ENCODE results near the gene CPLX3. TPM values are rescaled to one million over a fixed set of nuclear protein-coding genes. Genes with fewer than 3 reads are reported as not detected.

CPLX3 gene
- total RNA-seq, 4 donors from 2014 or later = not detected

- H3K9me3 ChIP-seq = no peaks in the 10 kb centered on the region
- TF ChIP-seq CTCF (IDR thresholded peaks at IDR 0.05) (no peak), POLR2A (IDR thresholded peaks at IDR 0.05) (no peak)
- H3K36me3 ChIP-seq = peaks cover 0 to 50% (median 0%) of the 10 kb centered on the region in 3 donors
- no peak overlapping the region for H3K4me3 ChIP-seq
- H3K27ac ChIP-seq = peak overlapping the region in 1 of 4 donors; percentile 92
- no peaks in the 10 kb centered on the region for H3K27me3 ChIP-seq
- peaks cover 0 to 24% (median 15%) of the 10 kb centered on the region in 4 donors for H3K4me1 ChIP-seq
- no peak for DNase-seq
These were observed 19.2 kb downstream of the CPLX3 start for GRCh38 chr15:74845581-74845980.

- H3K9me3 ChIP-seq = no peaks in the 10 kb centered on the region
- no peak overlapping the region for H3K4me3 ChIP-seq
- no peaks in the 10 kb centered on the region for H3K27me3 ChIP-seq
- H3K27ac ChIP-seq = no peak overlapping the region
- no peak for TF ChIP-seq POLR2A (IDR thresholded peaks at IDR 0.05)
- TF ChIP-seq CTCF (IDR thresholded peaks at IDR 0.05) = no peak
- H3K4me1 ChIP-seq = peaks cover 0 to 16% (median 11%) of the 10 kb centered on the region in 4 donors
- H3K36me3 ChIP-seq = peaks cover 0 to 68% (median 0%) of the 10 kb centered on the region in 3 donors
- no peak for DNase-seq
These were observed 21.0 kb downstream of the CPLX3 start for GRCh38 chr15:74847432-74847831.

GRCh38 chr15:74850393-74850792, 24.0 kb downstream of the CPLX3 start:
- no peak for TF ChIP-seq CTCF (IDR thresholded peaks at IDR 0.05)
- no peak for TF ChIP-seq POLR2A (IDR thresholded peaks at IDR 0.05)
- peak in 1 of 3 donors; percentile 68 for DNase-seq
- H3K36me3 ChIP-seq = peaks cover 0 to 84% (median 0%) of the 10 kb centered on the region in 3 donors

GRCh38 chr15:74851960-74852359, 25.5 kb downstream of the CPLX3 start:
- no peak overlapping the region for H3K4me3 ChIP-seq
- no peak for TF ChIP-seq CTCF (IDR thresholded peaks at IDR 0.05)
- TF ChIP-seq POLR2A (IDR thresholded peaks at IDR 0.05) = no peak
- no peak for DNase-seq
- peaks cover 0 to 77% (median 0%) of the 10 kb centered on the region in 3 donors for H3K36me3 ChIP-seq
- no peak overlapping the region for H3K27ac ChIP-seq
- H3K4me1 ChIP-seq = peaks cover 4 to 19% (median 5%) of the 10 kb centered on the region in 4 donors
- no peaks in the 10 kb centered on the region for H3K27me3 ChIP-seq
- H3K9me3 ChIP-seq = no peaks in the 10 kb centered on the region

More at GRCh38 chr15:74850393-74850792, 24.0 kb downstream of the CPLX3 start:
- Histone ChIP-seq H3K4me1 (peaks cover 0 to 8% (median 0%) of the 10 kb centered on the region in 4 donors), H3K9me3 (no peaks in the 10 kb centered on the region), H3K27me3 (no peaks in the 10 kb centered on the region), H3K27ac (peak overlapping the region in 1 of 4 donors; percentile 52), H3K4me3 (no peak overlapping the region)

- Histone ChIP-seq H3K27me3 (no peaks in the 10 kb centered on the region), H3K4me3 (no peak overlapping the region), H3K27ac (no peak overlapping the region), H3K9me3 (no peaks in the 10 kb centered on the region), H3K4me1 (peaks cover 14 to 45% (median 19%) of the 10 kb centered on the region in 4 donors), H3K36me3 (peaks cover 0 to 51% (median 0%) of the 10 kb centered on the region in 3 donors)
- TF ChIP-seq POLR2A (IDR thresholded peaks at IDR 0.05) (no peak), CTCF (IDR thresholded peaks at IDR 0.05) (no peak)
- DNase-seq = no peak
These were observed 28.1 kb downstream of the CPLX3 start for GRCh38 chr15:74854453-74855022.
